ENCODE data around the gene C2orf76. TPM values are rescaled to one million over a fixed set of nuclear protein-coding genes. Genes with fewer than 3 reads are reported as not detected.

Gene C2orf76
- total RNA-seq, 1 experiment from 2014 or later: 5.7 TPM

GRCh38 chr2:119332953-119333352, 33.7 kb downstream of the C2orf76 start:
- no peak overlapping the region for H2AFZ ChIP-seq (ENCODE audit: low read length)
- TF ChIP-seq CTCF (conservative IDR thresholded peaks at IDR 0.05): no peak
- WGBS (ENCODE audit: extremely low coverage, insufficient read length, low lambda C conversion rate): no CpG with 5 or more reads among the region's 6 CpGs

More at GRCh38 chr2:119332953-119333352, 33.7 kb downstream of the C2orf76 start:
- H4K5ac ChIP-seq (ENCODE audit: insufficient read length, low read depth, low read length): no peak overlapping the region
- H3K4me1 Mint-ChIP-seq: no peaks in the 10 kb centered on the region
- H2BK20ac ChIP-seq (ENCODE audit: low read depth, low read length, poor library complexity, severe bottlenecking): no peak overlapping the region
- H3K27me3 Mint-ChIP-seq (ENCODE audit: low read depth): no peaks in the 10 kb centered on the region
- H3K23me2 ChIP-seq (ENCODE audit: insufficient read length, low read depth, low read length, poor library complexity, severe bottlenecking): no peaks in the 10 kb centered on the region
- no peak overlapping the region for H2BK5ac ChIP-seq (ENCODE audit: insufficient read length, low read length)
- no peaks in the 10 kb centered on the region for H3K79me2 ChIP-seq (ENCODE audit: insufficient read depth, low read length)
- H3K23ac ChIP-seq (ENCODE audit: insufficient read length, low read depth, low read length): no peak overlapping the region
- H3K27ac ChIP-seq (ENCODE audit: insufficient read length, low read depth, low read length): no peak overlapping the region
- no peaks in the 10 kb centered on the region for H3K27me3 ChIP-seq (ENCODE audit: insufficient read depth, low read length)
- no peak overlapping the region for H3K9ac ChIP-seq (ENCODE audit: extremely low read depth, insufficient read length, low read length)
- no peaks in the 10 kb centered on the region for H3K9me3 ChIP-seq (ENCODE audit: control insufficient read depth, low read depth, low read length)
- no peak overlapping the region for H3T11ph ChIP-seq (ENCODE audit: low read length)
- H4K8ac ChIP-seq (replicated peaks; ENCODE audit: insufficient read length, low read depth, low read length): no peak overlapping the region
- H2BK15ac ChIP-seq (ENCODE audit: low read depth, low read length): no peak overlapping the region
- no peak overlapping the region for H3K27ac Mint-ChIP-seq
- H3K4me2 ChIP-seq (ENCODE audit: insufficient read depth, insufficient read length, low read length): no peak overlapping the region
- H3K14ac ChIP-seq (ENCODE audit: insufficient read depth, low read length): no peak overlapping the region
- no peaks in the 10 kb centered on the region for H3K79me1 ChIP-seq (ENCODE audit: insufficient read depth, low read depth, low read length, poor library complexity, severe bottlenecking)
- no peak overlapping the region for H2BK120ac ChIP-seq (ENCODE audit: low read depth, low read length, poor library complexity, severe bottlenecking)
- H3K56ac ChIP-seq (ENCODE audit: insufficient read length, low read depth, low read length): no peak overlapping the region
- H4K20me1 ChIP-seq (ENCODE audit: control insufficient read depth, insufficient read depth, insufficient read length): no peaks in the 10 kb centered on the region
- H3K4me1 ChIP-seq (ENCODE audit: insufficient read depth, low read length): no peaks in the 10 kb centered on the region
- no peak for DNase-seq
- no peaks in the 10 kb centered on the region for H3K9me3 Mint-ChIP-seq
- no peak overlapping the region for H2AK5ac ChIP-seq (ENCODE audit: insufficient read length, low read length)
- H3K36me3 Mint-ChIP-seq (ENCODE audit: insufficient read depth in 1 of 3, low read depth in 3 of 3): no peaks in the 10 kb centered on the region
- H4K91ac ChIP-seq (ENCODE audit: insufficient read length, low read depth, low read length): no peak overlapping the region
- H3K4me3 Mint-ChIP-seq: no peak overlapping the region
- H3K18ac ChIP-seq (ENCODE audit: insufficient read length, low read depth, low read length): no peak overlapping the region
- no peak overlapping the region for H2BK12ac ChIP-seq (ENCODE audit: insufficient read length, low read depth, low read length)
- H3K4ac ChIP-seq (ENCODE audit: low read depth, low read length): no peak overlapping the region

All from H9 (cell line).